ENCODE measurements around the gene PRICKLE4. TPM values are rescaled to one million over a fixed set of nuclear protein-coding genes. Genes with fewer than 3 reads are reported as not detected.

The PRICKLE4 gene
- polyA plus RNA-seq, 1 experiment, result 0.31 TPM

DNA sequence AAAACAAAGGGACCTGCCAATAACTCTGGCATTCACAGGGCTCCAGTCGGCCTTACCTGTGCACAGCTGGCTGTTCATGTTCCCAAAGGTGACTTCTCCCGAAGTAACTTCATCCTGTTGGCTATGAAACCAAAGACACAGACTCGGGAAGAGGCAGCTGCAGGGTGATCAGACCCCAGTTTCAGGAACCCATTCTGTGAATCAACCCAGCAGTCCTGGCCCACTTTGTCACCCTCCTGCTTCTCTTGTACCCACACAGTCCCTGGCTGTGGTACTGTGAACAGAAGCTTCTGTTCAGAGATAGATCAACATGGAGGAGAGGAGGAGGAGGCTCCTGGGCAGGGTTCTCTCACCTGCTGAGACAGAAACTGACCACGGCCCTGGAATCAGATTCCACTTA, 24.7 kb upstream of the PRICKLE4 start:
- ChIA-PET POLR2A (no interaction called here), CTCF (interaction anchor here (1.1 kb wide), 1 partner anchor 387 kb away, joined by 3 read pairs; no protein-coding TSS in a partner anchor)
- peaks cover 11% of the 10 kb centered on the region for H3K27me3 ChIP-seq (ENCODE audit: control insufficient read depth, insufficient read depth, low read length)
- H3K4me3 ChIP-seq (ENCODE audit: low read depth, low read length), result no peak overlapping the region
- TF ChIP-seq, protein P1, sequence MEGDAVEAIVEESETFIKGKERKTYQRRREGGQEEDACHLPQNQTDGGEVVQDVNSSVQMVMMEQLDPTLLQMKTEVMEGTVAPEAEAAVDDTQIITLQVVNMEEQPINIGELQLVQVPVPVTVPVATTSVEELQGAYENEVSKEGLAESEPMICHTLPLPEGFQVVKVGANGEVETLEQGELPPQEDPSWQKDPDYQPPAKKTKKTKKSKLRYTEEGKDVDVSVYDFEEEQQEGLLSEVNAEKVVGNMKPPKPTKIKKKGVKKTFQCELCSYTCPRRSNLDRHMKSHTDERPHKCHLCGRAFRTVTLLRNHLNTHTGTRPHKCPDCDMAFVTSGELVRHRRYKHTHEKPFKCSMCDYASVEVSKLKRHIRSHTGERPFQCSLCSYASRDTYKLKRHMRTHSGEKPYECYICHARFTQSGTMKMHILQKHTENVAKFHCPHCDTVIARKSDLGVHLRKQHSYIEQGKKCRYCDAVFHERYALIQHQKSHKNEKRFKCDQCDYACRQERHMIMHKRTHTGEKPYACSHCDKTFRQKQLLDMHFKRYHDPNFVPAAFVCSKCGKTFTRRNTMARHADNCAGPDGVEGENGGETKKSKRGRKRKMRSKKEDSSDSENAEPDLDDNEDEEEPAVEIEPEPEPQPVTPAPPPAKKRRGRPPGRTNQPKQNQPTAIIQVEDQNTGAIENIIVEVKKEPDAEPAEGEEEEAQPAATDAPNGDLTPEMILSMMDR (IDR thresholded peaks at IDR 0.05; ENCODE audit: insufficient read depth, low read depth, low read length), result no peak
- H3K36me3 ChIP-seq (ENCODE audit: control insufficient read depth, insufficient read depth, low read length), result no peaks in the 10 kb centered on the region
- DNase-seq (ENCODE audit: low read depth), result no peak

DNA sequence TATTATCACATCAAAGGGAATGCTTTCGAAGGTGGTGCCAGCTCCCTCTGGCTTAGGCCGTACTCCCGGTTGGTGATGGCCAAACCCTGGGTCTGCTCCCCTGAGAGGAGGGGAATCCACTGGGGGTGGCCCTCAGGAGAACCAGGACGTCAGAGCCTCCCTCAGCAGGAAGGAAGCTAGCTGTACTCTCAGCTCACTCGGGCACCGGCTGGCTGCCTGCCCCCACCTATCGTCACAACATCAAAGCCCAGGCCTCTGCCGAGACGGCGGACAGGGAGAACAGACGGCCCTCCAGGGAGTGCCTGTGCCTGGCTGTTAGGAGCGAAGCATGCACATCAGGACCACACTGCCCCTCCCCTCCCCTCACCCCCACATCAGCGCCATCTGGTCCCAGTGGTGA, 24.2 kb upstream of the PRICKLE4 start:
- no peaks in the 10 kb centered on the region for H3K36me3 ChIP-seq (ENCODE audit: control insufficient read depth, insufficient read depth, low read length)
- POLR2A ChIA-PET, result no interaction called here
- DNase-seq (ENCODE audit: low read depth), result no peak
- CTCF ChIA-PET, result interaction anchor here (1.1 kb wide), 1 partner anchor 388 kb away, joined by 3 read pairs; no protein-coding TSS in a partner anchor
- peaks cover 11% of the 10 kb centered on the region for H3K27me3 ChIP-seq (ENCODE audit: control insufficient read depth, insufficient read depth, low read length)
- TF ChIP-seq, protein P1 (IDR thresholded peaks at IDR 0.05; ENCODE audit: insufficient read depth, low read depth, low read length), result no peak
- H3K4me3 ChIP-seq (ENCODE audit: low read depth, low read length), result no peak overlapping the region

DNA sequence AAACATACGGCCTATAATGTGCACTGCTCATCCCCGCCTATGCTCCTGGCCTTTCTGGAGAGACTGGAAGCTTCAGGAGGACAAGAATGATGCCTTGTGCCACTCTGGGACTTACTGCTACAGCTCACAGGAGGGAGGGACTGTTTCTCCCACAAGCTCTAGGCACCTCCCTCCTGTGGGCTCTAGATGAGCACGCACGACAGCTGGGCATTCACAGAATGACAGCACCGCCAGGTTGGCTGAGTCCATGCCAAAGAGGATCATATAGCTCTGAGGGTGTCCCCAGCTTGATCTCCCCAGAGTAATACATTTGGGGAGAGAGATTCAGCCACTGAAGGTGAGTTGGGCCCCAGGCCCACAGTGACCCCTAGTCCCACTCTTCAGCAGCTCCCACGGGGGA, 23.3 kb upstream of the PRICKLE4 start:
- CTCF ChIA-PET, result no interaction called here
- no peak for DNase-seq (ENCODE audit: low read depth)
- Histone ChIP-seq H3K27me3 (ENCODE audit: control insufficient read depth, insufficient read depth, low read length) (peaks cover 11% of the 10 kb centered on the region), H3K36me3 (ENCODE audit: control insufficient read depth, insufficient read depth, low read length) (no peaks in the 10 kb centered on the region), H3K4me3 (ENCODE audit: low read depth, low read length) (no peak overlapping the region)
- TF ChIP-seq, protein P1 (IDR thresholded peaks at IDR 0.05; ENCODE audit: insufficient read depth, low read depth, low read length), result no peak
- POLR2A ChIA-PET, result no interaction called here

DNA sequence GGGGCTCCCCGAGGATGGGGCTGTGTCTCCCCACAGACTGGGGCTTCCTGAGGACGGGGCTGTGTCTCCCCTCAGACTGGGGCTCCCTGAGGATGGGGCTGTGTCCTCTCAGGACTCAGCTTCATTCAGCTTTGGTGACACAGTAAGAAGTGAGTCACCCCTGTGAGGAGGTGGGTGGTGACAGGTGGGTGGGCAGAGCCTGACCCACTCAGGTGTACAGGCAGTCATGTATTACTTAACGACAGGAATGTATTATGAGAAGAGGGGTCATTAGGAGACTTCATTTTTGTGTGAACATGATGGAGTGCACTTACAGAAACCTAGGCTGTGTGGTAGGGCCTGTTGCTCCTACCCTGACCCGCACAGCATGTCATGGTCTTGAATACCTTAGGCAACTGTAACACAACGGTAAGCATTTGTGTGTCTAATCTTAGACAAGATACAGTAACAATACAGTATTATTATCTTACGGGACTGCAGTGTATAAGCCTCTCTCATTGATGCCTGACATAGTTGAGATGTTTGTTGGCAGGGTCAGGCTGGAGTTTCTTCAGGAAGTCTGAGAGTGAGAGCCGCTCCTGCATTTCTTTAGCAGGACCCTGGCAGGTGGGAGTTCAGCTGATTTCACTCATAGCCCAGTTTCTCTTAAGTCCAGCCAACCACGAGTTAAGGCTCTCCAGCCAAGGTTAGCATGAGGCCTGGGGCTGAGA, 22.5 kb upstream of the PRICKLE4 start:
- Histone ChIP-seq H3K27me3 (ENCODE audit: control insufficient read depth, insufficient read depth, low read length) (peaks cover 11% of the 10 kb centered on the region), H3K36me3 (ENCODE audit: control insufficient read depth, insufficient read depth, low read length) (no peaks in the 10 kb centered on the region), H3K4me3 (ENCODE audit: low read depth, low read length) (no peak overlapping the region)
- POLR2A ChIA-PET, result no interaction called here
- no peak for DNase-seq (ENCODE audit: low read depth)
- CTCF ChIA-PET, result no interaction called here
- TF ChIP-seq, protein P1 (IDR thresholded peaks at IDR 0.05; ENCODE audit: insufficient read depth, low read depth, low read length), result no peak

DNA sequence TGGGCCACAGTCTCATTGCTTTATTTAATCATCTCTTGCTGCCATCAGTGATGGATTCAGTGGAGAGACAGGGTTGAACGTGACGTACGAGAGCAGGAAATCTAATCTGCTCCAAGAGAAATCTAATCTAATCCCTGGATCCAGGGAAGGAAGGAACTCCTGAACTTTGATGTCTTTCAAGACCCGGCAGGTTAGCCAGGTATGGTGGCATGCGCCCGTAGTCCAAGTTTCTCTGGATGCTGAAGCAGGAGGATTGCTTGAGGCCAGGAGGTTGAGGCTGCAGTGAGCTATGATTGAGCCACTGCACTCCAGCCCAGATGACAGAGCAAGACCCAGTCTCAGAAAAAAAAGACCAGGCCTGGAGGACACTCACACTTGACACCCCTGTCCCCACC, 21.9 kb upstream of the PRICKLE4 start:
- ChIA-PET POLR2A (no interaction called here), CTCF (interaction anchor here (1.2 kb wide), 1 partner anchor 24 kb away, joined by 3 read pairs; no protein-coding TSS in a partner anchor)
- no peak for DNase-seq (ENCODE audit: low read depth)
- H3K4me3 ChIP-seq (ENCODE audit: low read depth, low read length), result no peak overlapping the region
- TF ChIP-seq, protein P1 (IDR thresholded peaks at IDR 0.05; ENCODE audit: insufficient read depth, low read depth, low read length), result no peak
- H3K36me3 ChIP-seq (ENCODE audit: control insufficient read depth, insufficient read depth, low read length), result no peaks in the 10 kb centered on the region
- H3K27me3 ChIP-seq (ENCODE audit: control insufficient read depth, insufficient read depth, low read length), result peaks cover 11% of the 10 kb centered on the region
